ENCODE results near the gene UGDH.

GRCh38 chr4:39514888-39515401 is 12.3 kb downstream of the UGDH start:
- TF ChIP-seq, protein P1, sequence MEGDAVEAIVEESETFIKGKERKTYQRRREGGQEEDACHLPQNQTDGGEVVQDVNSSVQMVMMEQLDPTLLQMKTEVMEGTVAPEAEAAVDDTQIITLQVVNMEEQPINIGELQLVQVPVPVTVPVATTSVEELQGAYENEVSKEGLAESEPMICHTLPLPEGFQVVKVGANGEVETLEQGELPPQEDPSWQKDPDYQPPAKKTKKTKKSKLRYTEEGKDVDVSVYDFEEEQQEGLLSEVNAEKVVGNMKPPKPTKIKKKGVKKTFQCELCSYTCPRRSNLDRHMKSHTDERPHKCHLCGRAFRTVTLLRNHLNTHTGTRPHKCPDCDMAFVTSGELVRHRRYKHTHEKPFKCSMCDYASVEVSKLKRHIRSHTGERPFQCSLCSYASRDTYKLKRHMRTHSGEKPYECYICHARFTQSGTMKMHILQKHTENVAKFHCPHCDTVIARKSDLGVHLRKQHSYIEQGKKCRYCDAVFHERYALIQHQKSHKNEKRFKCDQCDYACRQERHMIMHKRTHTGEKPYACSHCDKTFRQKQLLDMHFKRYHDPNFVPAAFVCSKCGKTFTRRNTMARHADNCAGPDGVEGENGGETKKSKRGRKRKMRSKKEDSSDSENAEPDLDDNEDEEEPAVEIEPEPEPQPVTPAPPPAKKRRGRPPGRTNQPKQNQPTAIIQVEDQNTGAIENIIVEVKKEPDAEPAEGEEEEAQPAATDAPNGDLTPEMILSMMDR (IDR thresholded peaks at IDR 0.05; ENCODE audit: low read depth, low read length) = no peak
- TF ChIP-seq POLR2A (IDR thresholded peaks at IDR 0.05; ENCODE audit: extremely low read depth, insufficient read length) = no peak
- TF ChIP-seq MAX (IDR thresholded peaks at IDR 0.05; ENCODE audit: low read depth, low read length) = no peak
- no peak for TF ChIP-seq MYC (IDR thresholded peaks at IDR 0.05; ENCODE audit: low read depth, low read length)
